Naive thymus-derived CD4-positive, alpha-beta T cell (primary cell): ENCODE measurements around the gene CCDC170. TPM values are rescaled to one million over a fixed set of nuclear protein-coding genes. Genes with fewer than 3 reads are reported as not detected.
A peak's percentile ranks its signal among the peaks of the same experiment; 100 is the strongest.

Source experiments
- ATAC-seq: fragments of 150-1000 bp; cut with Tn5 transposase; 2 replicates; pipeline ENCODE4 v1.10.0; 2021; ENCODE audit warnings: mild to moderate bottlenecking, moderate library complexity
- CTCF ChIA-PET: fragments of 350-600 bp; sonication (Branson Sonifier 250); formaldehyde crosslinking; loops from one replicate; lab custom pipeline; 2021; ENCODE audit warnings: antibody characterized with exemption; lab: Charles Lee
- POLR2A ChIA-PET: fragments of 350-600 bp; sonication (Branson Sonifier 250); formaldehyde crosslinking; loops from one replicate; lab custom pipeline; 2021; ENCODE audit warnings: antibody characterized with exemption, inconsistent platforms; lab: Charles Lee
- DNase-seq, 9 donors: peaks; one replicate each; pipeline versions ENCODE4 v3.0.0 to v3.0.0-alpha.2; 2020 to 2022; ENCODE audit warnings: mixed read lengths in 1 of 9
- H3K27ac ChIP-seq: one replicate; pipeline ENCODE4 v1.7.0; 2013; ENCODE audit warnings: mild to moderate bottlenecking, low read depth, low read length, moderate library complexity
- H3K27me3 ChIP-seq, 2 donors: one replicate each; pipeline ENCODE4 v1.7.0; 2013; ENCODE audit warnings: low read length in 2 of 2, mild to moderate bottlenecking in 2 of 2, moderate library complexity in 2 of 2; ENCODE audit not compliant: control insufficient read depth in 2 of 2, insufficient read depth in 2 of 2
- H3K36me3 ChIP-seq, 3 experiments: 1 replicate in 2 of 3; 2 replicates in 1 of 3; pipeline ENCODE4 v1.7.0; 2013; ENCODE audit warnings: low read length in 3 of 3, mild to moderate bottlenecking in 3 of 3, moderate library complexity in 1 of 3; ENCODE audit not compliant: insufficient read depth in 3 of 3, control insufficient read depth in 2 of 3
- H3K4me1 ChIP-seq, 2 donors: one replicate each; pipeline ENCODE4 v1.7.0; 2013; ENCODE audit warnings: low read length in 2 of 2, mild to moderate bottlenecking in 2 of 2, moderate library complexity in 1 of 2; ENCODE audit not compliant: control insufficient read depth in 2 of 2, insufficient read depth in 2 of 2
- H3K4me3 ChIP-seq: 2 replicates; pipeline ENCODE4 v1.7.0; 2013; ENCODE audit warnings: mild to moderate bottlenecking, low read length
- H3K9me3 ChIP-seq, 3 experiments: 1 replicate in 2 of 3; 2 replicates in 1 of 3; pipeline ENCODE4 v1.7.0; 2013; ENCODE audit warnings: low read length in 3 of 3; ENCODE audit not compliant: control insufficient read depth in 2 of 3
- H3K27ac Mint-ChIP-seq, 9 donors: one replicate each; pipeline ENCODE4 v1.8.0; 2020 to 2022; ENCODE audit warnings: mixed read lengths in 9 of 9, mild to moderate bottlenecking in 8 of 9, moderate library complexity in 5 of 9, inconsistent platforms in 2 of 9
- H3K27me3 Mint-ChIP-seq, 5 donors: one replicate each; pipeline ENCODE4 v1.8.0; 2021 to 2022; ENCODE audit warnings: mixed read lengths in 5 of 5, mild to moderate bottlenecking in 1 of 5
- H3K36me3 Mint-ChIP-seq, 5 donors: one replicate each; pipeline ENCODE4 v1.8.0; 2020 to 2022; ENCODE audit warnings: mixed read lengths in 5 of 5, mild to moderate bottlenecking in 3 of 5, inconsistent platforms in 1 of 5
- H3K4me1 Mint-ChIP-seq, 7 donors: one replicate each; pipeline ENCODE4 v1.8.0; 2020 to 2022; ENCODE audit warnings: mixed read lengths in 7 of 7, mild to moderate bottlenecking in 3 of 7, inconsistent platforms in 1 of 7
- H3K4me3 Mint-ChIP-seq, 10 donors: one replicate each; pipeline ENCODE4 v1.8.0; 2020 to 2022; ENCODE audit warnings: mild to moderate bottlenecking in 10 of 10, mixed read lengths in 10 of 10, moderate library complexity in 6 of 10, inconsistent platforms in 2 of 10
- H3K9me3 Mint-ChIP-seq, 11 donors: one replicate each; pipeline ENCODE4 v1.8.0; 2020 to 2022; ENCODE audit warnings: mixed read lengths in 11 of 11, mild to moderate bottlenecking in 4 of 11, inconsistent platforms in 1 of 11, moderate library complexity in 1 of 11
- intact Hi-C, 2 donors: fragments of 100-400 bp; cut with micrococcal nuclease; formaldehyde crosslinking; loops; one replicate each; pipeline ENCODE4 v1.15.1; 2023
- polyA plus RNA-seq, 2 donors: library from polyadenylated mRNA; unstranded; fragments of 300-500 nt; fragmentation: Illumina TruSeq; gene quantifications; one replicate each; pipeline ENCODE4 v1.2.3, GENCODE V29; 2021
- total RNA-seq, 6 experiments: library from RNA in 5 of 6; stranded (reverse) in 5 of 6; gene quantifications; 1 replicate in 5 of 6; 2 replicates in 1 of 6; pipeline ENCODE4 v1.2.3 and lab custom pipeline; 2021 to 2026

Gene CCDC170
- total and polyA plus RNA-seq, 7 experiments from 2014 or later: 0.56 TPM; not detected in 5

DNA sequence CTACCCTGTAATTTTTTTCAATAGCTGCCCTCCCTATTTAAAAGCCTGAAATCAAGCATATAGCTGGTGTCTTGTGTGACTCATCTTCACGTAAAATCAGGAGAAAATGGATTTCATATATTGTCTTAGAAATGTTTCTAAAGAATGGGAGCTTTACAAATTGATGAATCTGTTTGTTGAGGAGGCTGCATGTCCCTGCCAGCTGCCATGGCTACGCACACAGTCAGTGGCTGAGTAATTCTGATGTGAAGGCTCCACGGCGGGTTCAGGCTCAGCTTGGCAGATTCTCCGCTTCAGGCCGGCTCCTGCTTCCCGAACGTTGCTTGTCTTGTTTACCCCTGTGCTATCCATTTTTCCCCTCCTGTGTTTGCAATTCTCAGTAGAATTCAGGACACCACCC lies 82.8 kb downstream of the CCDC170 start:
- peaks cover 3 to 34% (median 16%) of the 10 kb centered on the region in 5 donors for H3K27me3 Mint-ChIP-seq
- ChIA-PET CTCF (no interaction called here), POLR2A (no interaction called here)
- no peaks in the 10 kb centered on the region for H3K4me1 ChIP-seq
- no peak overlapping the region for H3K4me3 ChIP-seq
- H3K9me3 ChIP-seq: no peaks in the 10 kb centered on the region
- no peaks in the 10 kb centered on the region for H3K27me3 ChIP-seq
- no peak overlapping the region for H3K27ac ChIP-seq
- no peaks in the 10 kb centered on the region for H3K4me1 Mint-ChIP-seq
- intact Hi-C loops: no loop called here
- H3K9me3 Mint-ChIP-seq: peaks cover 0 to 2% (median 0%) of the 10 kb centered on the region in 11 donors
- no peaks in the 10 kb centered on the region for H3K36me3 Mint-ChIP-seq
- H3K27ac Mint-ChIP-seq: peak overlapping the region in 1 of 9 donors; percentile 47
- ATAC-seq (no peak), DNase-seq (no peak)
- no peak overlapping the region for H3K4me3 Mint-ChIP-seq
- H3K36me3 ChIP-seq: no peaks in the 10 kb centered on the region

DNA sequence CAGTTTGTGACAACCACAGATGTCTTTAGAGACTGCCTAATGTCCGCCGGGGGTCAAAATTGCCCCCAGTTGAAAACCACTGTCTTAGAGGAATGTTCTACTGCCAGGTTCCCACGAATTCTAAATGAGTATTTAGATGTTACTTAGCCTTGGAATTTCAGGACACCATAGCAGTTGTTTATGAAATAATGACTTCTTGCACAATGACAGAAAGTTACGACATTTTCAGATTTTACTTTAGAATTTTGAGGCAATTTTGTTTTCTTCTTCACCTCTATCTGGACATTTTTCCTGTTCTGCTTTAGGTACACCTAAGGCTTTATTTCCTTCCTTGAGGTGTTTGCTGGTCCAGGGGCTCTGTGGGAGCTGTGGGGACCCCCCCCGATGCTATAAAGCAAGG lies 83.4 kb downstream of the CCDC170 start:
- H3K4me1 ChIP-seq: no peaks in the 10 kb centered on the region
- Mint-ChIP-seq H3K27me3 (peaks cover 5 to 34% (median 16%) of the 10 kb centered on the region in 5 donors), H3K9me3 (peaks cover 0 to 2% (median 0%) of the 10 kb centered on the region in 11 donors), H3K4me3 (no peak overlapping the region), H3K36me3 (peaks cover 0 to under 1% (median 0%) of the 10 kb centered on the region in 5 donors), H3K27ac (no peak overlapping the region), H3K4me1 (no peaks in the 10 kb centered on the region)
- POLR2A ChIA-PET: no interaction called here
- no peak overlapping the region for H3K4me3 ChIP-seq
- DNase-seq (no peak), ATAC-seq (no peak)
- H3K36me3 ChIP-seq: no peaks in the 10 kb centered on the region
- H3K27me3 ChIP-seq: no peaks in the 10 kb centered on the region
- CTCF ChIA-PET: no interaction called here
- intact Hi-C loops: no loop called here
- H3K9me3 ChIP-seq: no peaks in the 10 kb centered on the region
- H3K27ac ChIP-seq: no peak overlapping the region

DNA sequence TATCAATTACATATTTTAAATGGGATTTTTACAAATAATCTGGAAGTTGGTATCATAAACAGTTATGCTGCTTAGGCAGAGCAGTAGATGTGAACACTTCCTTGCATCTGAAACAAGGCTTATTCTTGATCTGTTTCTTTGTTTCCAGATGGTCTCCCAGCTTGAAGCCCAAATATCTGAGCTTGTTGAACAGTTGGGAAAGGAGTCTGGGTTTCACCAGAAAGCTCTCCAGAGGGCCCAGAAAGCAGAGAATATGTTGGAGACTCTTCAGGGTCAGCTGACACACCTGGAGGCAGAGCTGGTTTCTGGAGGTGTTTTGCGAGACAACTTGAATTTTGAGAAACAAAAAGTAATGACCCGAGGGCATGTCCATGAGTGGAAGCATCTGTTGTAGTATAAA lies 91.9 kb downstream of the CCDC170 start:
- POLR2A ChIA-PET: no interaction called here
- intact Hi-C loops: no loop called here
- H3K27me3 Mint-ChIP-seq: peaks cover 9 to 36% (median 23%) of the 10 kb centered on the region in 5 donors
- CTCF ChIA-PET: no interaction called here
- DNase-seq: no peak
- no peaks in the 10 kb centered on the region for H3K4me1 Mint-ChIP-seq
- no peaks in the 10 kb centered on the region for H3K4me1 ChIP-seq
- H3K27ac Mint-ChIP-seq: no peak overlapping the region
- H3K4me3 ChIP-seq: no peak overlapping the region
- no peaks in the 10 kb centered on the region for H3K27me3 ChIP-seq
- no peak overlapping the region for H3K4me3 Mint-ChIP-seq
- H3K36me3 ChIP-seq: no peaks in the 10 kb centered on the region
- H3K9me3 Mint-ChIP-seq: peaks cover 0 to 7% (median 3%) of the 10 kb centered on the region in 11 donors
- peaks cover 0 to 5% (median 0%) of the 10 kb centered on the region in 5 donors for H3K36me3 Mint-ChIP-seq
- no peak overlapping the region for H3K27ac ChIP-seq
- no peaks in the 10 kb centered on the region for H3K9me3 ChIP-seq
- no peak for ATAC-seq

DNA sequence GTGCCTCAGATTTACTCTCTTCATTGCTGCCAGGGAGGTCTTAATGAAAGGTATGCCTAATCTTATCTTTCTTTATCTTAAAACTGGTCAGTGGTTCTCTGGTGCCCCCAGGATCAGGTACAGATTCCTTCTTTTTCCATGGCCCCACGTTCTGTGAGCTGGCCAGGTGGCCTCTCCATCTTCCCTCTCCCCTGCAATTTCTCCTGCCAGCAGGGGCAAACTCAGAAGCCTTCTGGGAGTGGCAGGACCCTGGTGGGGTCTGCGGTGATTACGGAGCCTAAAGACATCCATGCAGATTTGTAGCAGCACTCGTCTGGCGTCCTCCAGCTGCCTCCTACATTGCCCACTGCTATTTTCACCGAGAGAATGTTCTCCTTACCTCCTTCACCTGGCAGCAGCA lies 95.8 kb downstream of the CCDC170 start:
- Mint-ChIP-seq H3K4me3 (no peak overlapping the region), H3K9me3 (peaks cover 0 to 17% (median 5%) of the 10 kb centered on the region in 11 donors), H3K27me3 (peaks cover 0 to 39% (median 23%) of the 10 kb centered on the region in 5 donors), H3K4me1 (no peaks in the 10 kb centered on the region), H3K27ac (no peak overlapping the region), H3K36me3 (no peaks in the 10 kb centered on the region)
- H3K9me3 ChIP-seq: no peaks in the 10 kb centered on the region
- H3K27me3 ChIP-seq: no peaks in the 10 kb centered on the region
- ChIA-PET CTCF (no interaction called here), POLR2A (no interaction called here)
- intact Hi-C loops: no loop called here
- H3K4me1 ChIP-seq: no peaks in the 10 kb centered on the region
- H3K4me3 ChIP-seq: no peak overlapping the region
- no peaks in the 10 kb centered on the region for H3K36me3 ChIP-seq
- no peak for ATAC-seq
- DNase-seq: no peak
- H3K27ac ChIP-seq: no peak overlapping the region

DNA sequence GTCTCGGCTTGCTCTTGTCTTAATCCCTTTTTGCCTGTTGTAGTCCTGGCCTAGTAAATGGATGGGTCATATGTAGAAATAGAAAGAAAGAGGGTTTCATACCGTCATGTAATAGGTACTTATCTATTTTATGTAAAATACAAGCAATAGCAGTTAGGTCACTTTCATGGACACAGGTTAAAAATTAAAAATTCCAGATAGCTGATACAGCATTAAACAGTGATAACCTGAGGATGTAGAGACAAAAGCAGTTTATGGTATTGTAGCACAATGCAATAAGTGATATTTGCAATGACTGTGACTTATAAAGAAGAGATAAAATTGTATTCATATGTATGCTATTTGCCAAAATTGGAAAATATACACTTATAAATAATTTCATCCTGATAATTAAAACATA lies 96.9 kb downstream of the CCDC170 start:
- Histone ChIP-seq H3K4me1 (no peaks in the 10 kb centered on the region), H3K9me3 (no peaks in the 10 kb centered on the region), H3K27ac (no peak overlapping the region), H3K27me3 (no peaks in the 10 kb centered on the region), H3K4me3 (no peak overlapping the region), H3K36me3 (no peaks in the 10 kb centered on the region)
- peaks cover 0 to 39% (median 23%) of the 10 kb centered on the region in 5 donors for H3K27me3 Mint-ChIP-seq
- ATAC-seq (no peak), DNase-seq (no peak)
- no peak overlapping the region for H3K4me3 Mint-ChIP-seq
- H3K36me3 Mint-ChIP-seq: no peaks in the 10 kb centered on the region
- ChIA-PET POLR2A (no interaction called here), CTCF (no interaction called here)
- H3K4me1 Mint-ChIP-seq: no peaks in the 10 kb centered on the region
- H3K9me3 Mint-ChIP-seq: peaks cover 0 to 17% (median 5%) of the 10 kb centered on the region in 11 donors
- intact Hi-C loops: no loop called here
- H3K27ac Mint-ChIP-seq: no peak overlapping the region

DNA sequence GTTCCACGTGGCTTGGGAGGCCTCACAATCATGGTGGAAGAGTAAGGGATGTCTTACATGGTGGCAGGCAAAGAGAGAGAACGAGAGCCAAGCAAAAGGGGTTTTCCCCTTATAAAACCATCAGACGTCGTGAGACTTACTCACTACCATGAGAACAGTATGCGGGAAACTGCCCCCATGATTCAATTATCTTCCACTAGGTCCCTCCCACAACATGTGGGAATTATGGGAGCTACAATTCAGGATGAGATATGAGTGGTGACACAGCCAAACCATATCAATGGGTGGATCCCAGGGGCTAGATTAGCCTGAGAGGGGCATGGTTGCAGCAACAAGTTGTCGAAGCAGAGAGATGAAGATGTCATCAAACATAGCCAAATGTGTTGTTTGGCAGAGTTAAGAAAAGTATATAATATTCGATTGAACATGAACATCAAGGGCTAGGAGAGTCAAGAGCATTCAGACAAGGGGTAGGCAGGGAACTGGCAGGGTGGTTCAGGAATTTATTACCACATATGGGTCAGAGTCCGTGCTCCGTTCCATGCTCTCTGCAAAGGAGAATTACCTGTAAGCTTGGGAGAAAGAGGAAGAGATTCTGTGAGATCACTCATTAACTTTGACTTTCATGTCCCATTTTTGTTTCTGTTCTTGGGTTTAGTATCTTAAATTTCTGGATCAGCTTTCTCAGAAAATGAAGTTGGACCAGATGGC lies 98.8 kb downstream of the CCDC170 start:
- Mint-ChIP-seq H3K27me3 (peaks cover 0 to 32% (median 22%) of the 10 kb centered on the region in 5 donors), H3K4me3 (no peak overlapping the region), H3K27ac (no peak overlapping the region), H3K4me1 (no peaks in the 10 kb centered on the region), H3K36me3 (no peaks in the 10 kb centered on the region), H3K9me3 (peaks cover 0 to 17% (median 4%) of the 10 kb centered on the region in 11 donors)
- intact Hi-C loops: no loop called here
- POLR2A ChIA-PET: no interaction called here
- no peaks in the 10 kb centered on the region for H3K27me3 ChIP-seq
- ATAC-seq (no peak), DNase-seq (no peak)
- H3K4me1 ChIP-seq: no peaks in the 10 kb centered on the region
- no peaks in the 10 kb centered on the region for H3K36me3 ChIP-seq
- CTCF ChIA-PET: no interaction called here
- no peak overlapping the region for H3K4me3 ChIP-seq
- no peaks in the 10 kb centered on the region for H3K9me3 ChIP-seq
- H3K27ac ChIP-seq: no peak overlapping the region
